Measurements from ENCODE around the gene HNRNPF. TPM values are rescaled to one million over a fixed set of nuclear protein-coding genes. Genes with fewer than 3 reads are reported as not detected.

HNRNPF gene
- total and polyA plus RNA-seq, 2 of the 4 experiments (the other 2 are of a cell fraction), result 169 to 207 TPM

GRCh38 chr10:43440463-43441134, 31.6 kb upstream of the HNRNPF start:
- H3K18ac ChIP-seq (ENCODE audit: low read depth, low read length), result no peak overlapping the region
- no peaks in the 10 kb centered on the region for H3K9me3 ChIP-seq (ENCODE audit: control insufficient read depth, insufficient read depth, low read length)
- no peak overlapping the region for H2AFZ ChIP-seq (replicated peaks; ENCODE audit: low read length, poor library complexity)
- H4K91ac ChIP-seq (ENCODE audit: insufficient read depth, low read depth, low read length), result no peak overlapping the region
- no peak overlapping the region for H2AK9ac ChIP-seq (replicated peaks; ENCODE audit: low read depth, low read length, poor library complexity)
- H2BK15ac ChIP-seq (ENCODE audit: low read depth, low read length), result no peak overlapping the region
- H3K56ac ChIP-seq (ENCODE audit: extremely low read depth, insufficient read depth, low read length), result no peak overlapping the region
- peaks cover 4 to 7% of the 10 kb centered on the region in 2 experiments; a peak in 2 of 4 replicates for H3K79me1 ChIP-seq (ENCODE audit: low read depth in 1 of 2, low read length in 2 of 2)
- no peak overlapping the region for H3K23ac ChIP-seq (ENCODE audit: low read depth, low read length)
- no peaks in the 10 kb centered on the region for H3K27me3 ChIP-seq (ENCODE audit: control insufficient read depth, insufficient read depth, low read length)
- H3K4me2 ChIP-seq (ENCODE audit: low read depth, low read length), result no peak overlapping the region
- H3K36me3 ChIP-seq (ENCODE audit: control insufficient read depth, insufficient read depth, low read length), result no peaks in the 10 kb centered on the region
- H4K5ac ChIP-seq (ENCODE audit: low read depth, low read length), result no peak overlapping the region
- H2BK120ac ChIP-seq (ENCODE audit: low read depth, low read length), result no peak overlapping the region
- no peak for TF ChIP-seq ELK1 (IDR thresholded peaks at IDR 0.05; ENCODE audit: borderline replicate concordance, low read depth, low read length)
- no peak for TF ChIP-seq FOS (IDR thresholded peaks at IDR 0.05; ENCODE audit: low read depth, low read length)
- no peak for TF ChIP-seq RFX5 (IDR thresholded peaks at IDR 0.05; ENCODE audit: low read depth, low read length)
- no peak for TF ChIP-seq CTCF (conservative IDR thresholded peaks at IDR 0.05; ENCODE audit: low read depth, low read length)
- TF ChIP-seq USF2 (IDR thresholded peaks at IDR 0.05; ENCODE audit: low read depth, low read length), result no peak
- no peak for TF ChIP-seq RAD21 (IDR thresholded peaks at IDR 0.05; ENCODE audit: low read length)
- TF ChIP-seq MXI1 (IDR thresholded peaks at IDR 0.05; ENCODE audit: borderline replicate concordance, low read depth, low read length), result no peak
- no peak for TF ChIP-seq BHLHE40 (IDR thresholded peaks at IDR 0.05; ENCODE audit: low read depth, low read length)
- no peak for TF ChIP-seq POLR2A (IDR thresholded peaks at IDR 0.05; ENCODE audit: low read depth, low read length)
- no peaks in the 10 kb centered on the region for H3K4me1 ChIP-seq (ENCODE audit: control insufficient read depth, insufficient read depth, low read length)
- WGBS, 2 experiments (ENCODE audit: extremely low coverage in 2 of 2, insufficient read length in 1 of 2), result no CpG with 5 or more reads among the region's 5 CpGs
- H3K9me1 ChIP-seq (ENCODE audit: insufficient read depth, low read length), result no peaks in the 10 kb centered on the region; the same call in 1 of the 2 replicates
- H3K14ac ChIP-seq (replicated peaks; ENCODE audit: low read depth, low read length), result no peak overlapping the region
- no peaks in the 10 kb centered on the region for H4K20me1 ChIP-seq (ENCODE audit: insufficient read depth, low read length)
- H3K4me3 ChIP-seq (ENCODE audit: insufficient read depth, low read depth, low read length), result no peak overlapping the region
- H3K4ac ChIP-seq (ENCODE audit: low read depth, low read length), result no peak overlapping the region
- no peak overlapping the region for H2AK5ac ChIP-seq (ENCODE audit: low read depth, low read length)
- dilution Hi-C loops (cut with HindIII; ENCODE audit: low sequenced_read_pairs, unreplicated experiment), result no loop called here
- intact Hi-C loops (cut with micrococcal nuclease), result no loop called here
- POLR2A ChIA-PET (ENCODE audit: unreplicated experiment), result no interaction called here
- no peak overlapping the region for H2BK5ac ChIP-seq (ENCODE audit: low read depth, low read length, poor library complexity, severe bottlenecking)
- H2BK20ac ChIP-seq (ENCODE audit: low read depth, low read length), result no peak overlapping the region
- no peak overlapping the region for H3K27ac ChIP-seq (ENCODE audit: insufficient read depth, low read length)
- H3K9ac ChIP-seq (ENCODE audit: low read depth, low read length), result no peak overlapping the region
- no TSS peak for BruUV-seq (replicated peaks)
- CTCF ChIA-PET, result no interaction called here
- in situ Hi-C loops (cut with MboI; ENCODE audit: low sequenced_read_pairs), result no loop called here
- no peak for ATAC-seq (ENCODE audit: low read depth)
- no peak for DNase-seq
- H4K8ac ChIP-seq (ENCODE audit: low read depth in 2 of 2, low read length in 2 of 2), result no peak overlapping the region
